ENCODE measurements around the gene STC2.
"Not testable (repeated sequence)": the region's sequence is repeated elsewhere in the genome, so short reads cannot be mapped to it uniquely, and the experiment has no call there.

STC2 gene, protein sequence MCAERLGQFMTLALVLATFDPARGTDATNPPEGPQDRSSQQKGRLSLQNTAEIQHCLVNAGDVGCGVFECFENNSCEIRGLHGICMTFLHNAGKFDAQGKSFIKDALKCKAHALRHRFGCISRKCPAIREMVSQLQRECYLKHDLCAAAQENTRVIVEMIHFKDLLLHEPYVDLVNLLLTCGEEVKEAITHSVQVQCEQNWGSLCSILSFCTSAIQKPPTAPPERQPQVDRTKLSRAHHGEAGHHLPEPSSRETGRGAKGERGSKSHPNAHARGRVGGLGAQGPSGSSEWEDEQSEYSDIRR

DNA sequence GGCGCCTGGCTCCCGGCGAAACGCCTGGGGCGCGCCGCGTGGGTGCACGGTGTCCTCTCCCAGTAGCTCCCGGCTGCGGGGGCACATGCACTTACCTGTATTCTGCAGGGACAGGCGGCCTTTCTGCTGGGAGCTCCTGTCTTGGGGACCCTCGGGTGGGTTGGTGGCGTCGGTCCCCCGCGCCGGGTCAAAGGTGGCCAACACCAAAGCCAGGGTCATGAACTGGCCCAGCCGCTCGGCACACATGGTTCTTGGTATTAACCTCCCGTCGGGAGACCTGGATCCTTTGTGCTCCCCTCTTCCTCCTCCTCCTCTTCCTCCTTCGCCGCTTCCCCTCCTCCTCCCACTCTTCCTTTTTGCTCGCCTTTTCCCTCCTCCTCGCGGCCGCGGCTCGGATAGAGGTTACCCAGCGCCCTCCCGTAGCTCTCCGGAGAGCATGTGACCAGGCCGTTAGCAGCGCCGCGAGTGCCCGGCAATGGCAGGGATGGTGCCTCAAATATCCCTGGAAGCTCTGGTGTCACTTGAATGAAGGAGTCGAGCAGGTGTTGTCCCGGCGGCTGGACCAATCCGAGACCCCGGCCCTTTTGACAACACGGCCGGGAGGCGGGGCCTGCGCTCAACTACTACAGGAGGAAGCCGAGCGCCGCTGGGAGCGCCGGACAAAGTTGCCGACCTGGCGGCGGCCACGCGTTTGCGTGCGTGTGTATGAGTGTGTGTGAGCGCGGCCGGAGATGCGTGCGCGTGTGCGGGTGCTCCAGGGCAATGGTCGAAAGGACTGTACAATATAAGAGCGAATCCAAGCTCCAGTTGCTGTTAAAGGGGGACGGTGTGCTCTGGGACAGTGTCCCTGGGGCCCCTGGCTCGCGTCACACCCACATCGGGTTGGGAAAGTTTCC lies at the start of gene STC2:
Gene STC2, minus strand, starts transcription at position 467 of the 896 bp plus-strand sequence. Its CDS starts 221 bp downstream, at position 246.
- DNase-seq, result peak; percentile 91 to 96

DNA sequence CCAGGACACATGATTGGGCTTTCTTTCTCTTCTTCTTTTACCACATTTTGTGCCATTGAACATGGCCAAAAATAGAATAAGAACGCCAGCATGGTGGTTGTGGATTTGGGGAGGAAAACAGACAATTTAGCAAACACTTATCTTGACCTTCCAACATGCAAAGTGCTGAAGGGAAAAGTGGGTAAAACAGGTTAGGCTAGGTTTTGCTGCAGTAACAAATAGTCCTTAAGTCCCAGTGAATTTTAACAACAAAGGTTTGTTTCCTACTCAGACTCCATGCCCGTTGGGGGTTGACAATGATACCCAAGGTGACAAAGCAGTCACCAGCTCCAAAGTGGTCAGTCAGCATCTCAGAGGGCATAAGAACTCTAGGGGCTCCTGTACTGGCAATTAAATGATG lies 43.2 kb upstream of the STC2 start:
- no peak for DNase-seq

DNA sequence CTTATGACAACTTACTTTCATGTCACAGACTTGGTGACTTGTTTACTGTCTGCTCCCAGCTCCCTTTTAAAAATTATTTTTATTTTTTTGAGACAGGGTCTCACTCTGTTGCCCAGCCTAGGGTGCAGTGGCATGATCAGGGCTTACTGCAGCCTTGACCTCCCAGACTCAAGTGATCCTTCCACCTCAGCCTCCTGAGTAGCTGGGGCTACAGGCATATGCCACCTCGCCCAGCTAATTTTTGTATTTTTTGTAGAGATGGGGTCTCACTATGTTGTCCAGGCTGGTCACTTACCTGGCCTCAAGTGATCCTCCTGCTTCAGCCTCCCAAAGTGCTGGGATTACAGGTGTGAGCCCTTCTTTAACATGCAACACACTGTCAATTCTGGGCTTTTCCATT lies 35.2 kb upstream of the STC2 start:
- not testable (repeated sequence) for DNase-seq

DNA sequence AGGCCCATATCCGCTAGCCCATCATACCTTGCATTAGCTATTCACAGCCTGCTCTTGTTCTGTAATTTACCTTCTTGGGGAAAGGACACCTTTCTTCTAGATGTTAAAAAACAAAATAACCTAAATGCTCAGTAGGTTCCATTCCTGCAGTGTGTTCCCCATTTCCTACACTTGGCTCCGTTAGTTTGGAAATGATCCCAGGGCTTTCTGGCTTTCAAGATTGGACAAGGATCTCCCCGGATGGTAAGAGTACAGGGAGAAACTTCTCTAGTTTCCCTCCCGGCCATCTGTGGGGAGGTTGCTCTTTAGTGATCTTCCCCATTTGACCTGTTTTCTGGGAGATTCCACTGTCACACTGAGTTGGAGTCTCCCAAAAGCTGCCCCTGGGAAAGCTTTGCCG lies 27.3 kb upstream of the STC2 start:
- no peak for DNase-seq

DNA sequence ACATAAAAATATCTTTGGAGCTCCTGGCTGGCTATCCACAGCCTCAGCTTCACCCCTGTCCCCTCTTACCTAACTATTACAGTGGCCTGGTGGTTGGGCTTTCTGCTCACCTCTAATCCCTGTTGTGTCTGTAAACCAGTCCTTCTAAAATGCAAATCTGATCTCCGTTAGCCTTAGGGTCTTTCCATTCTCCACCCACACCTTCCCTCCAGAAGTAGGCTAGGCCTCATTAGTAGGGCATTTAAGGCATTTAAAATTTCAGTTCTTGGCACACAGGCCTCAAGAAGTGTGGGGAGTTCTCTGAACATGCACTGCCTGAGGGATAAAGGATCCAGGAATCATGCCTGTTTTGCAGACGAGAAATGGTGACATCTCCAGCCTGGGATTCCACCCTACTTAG lies 26.4 kb upstream of the STC2 start:
- no peak for DNase-seq

DNA sequence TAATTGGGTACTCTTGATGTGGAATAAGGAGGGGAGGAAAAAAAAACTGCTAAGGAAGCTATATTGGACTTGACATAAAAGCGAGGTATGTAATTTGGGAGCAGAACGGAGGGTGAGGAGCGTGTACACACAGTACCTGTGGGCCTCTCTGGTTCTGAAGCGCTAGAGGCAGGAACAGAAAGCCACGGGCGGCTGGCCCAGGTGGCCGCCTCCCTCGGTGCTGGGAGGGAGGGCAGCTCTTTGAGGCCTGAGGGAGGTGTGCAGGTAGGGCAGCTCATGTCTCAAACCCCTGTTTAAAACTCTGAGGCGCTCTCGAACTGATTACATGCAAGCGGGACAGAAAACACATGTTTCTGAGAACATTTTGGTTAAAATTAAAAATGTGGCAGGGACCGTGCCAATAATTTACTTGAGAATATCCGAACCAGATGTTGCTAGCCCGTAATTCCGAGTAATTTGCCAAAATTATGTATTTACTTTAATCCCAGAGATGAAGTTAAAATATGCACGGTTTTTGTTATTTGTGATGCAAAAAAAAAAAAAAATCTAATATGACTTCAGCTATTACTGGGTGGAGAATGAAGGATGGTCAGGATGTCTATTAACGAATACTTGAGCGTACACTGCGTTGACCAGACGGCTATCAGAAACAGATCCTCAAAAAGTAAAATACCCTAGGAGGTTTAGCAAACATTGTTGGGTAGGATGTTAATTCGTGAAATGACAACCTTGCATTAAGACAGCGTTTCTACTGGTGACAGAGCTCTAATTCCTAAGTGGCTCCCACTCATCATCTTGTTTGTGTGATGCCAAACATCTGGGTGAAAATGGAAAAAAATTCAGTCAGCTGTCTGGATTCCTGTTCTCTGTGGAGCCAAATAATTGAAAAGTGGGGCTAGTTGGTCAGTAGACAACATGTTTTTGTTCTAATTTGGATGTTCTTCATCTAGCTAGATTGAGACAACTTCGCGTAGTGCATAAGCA lies 24.4 kb upstream of the STC2 start:
- no peak for DNase-seq

DNA sequence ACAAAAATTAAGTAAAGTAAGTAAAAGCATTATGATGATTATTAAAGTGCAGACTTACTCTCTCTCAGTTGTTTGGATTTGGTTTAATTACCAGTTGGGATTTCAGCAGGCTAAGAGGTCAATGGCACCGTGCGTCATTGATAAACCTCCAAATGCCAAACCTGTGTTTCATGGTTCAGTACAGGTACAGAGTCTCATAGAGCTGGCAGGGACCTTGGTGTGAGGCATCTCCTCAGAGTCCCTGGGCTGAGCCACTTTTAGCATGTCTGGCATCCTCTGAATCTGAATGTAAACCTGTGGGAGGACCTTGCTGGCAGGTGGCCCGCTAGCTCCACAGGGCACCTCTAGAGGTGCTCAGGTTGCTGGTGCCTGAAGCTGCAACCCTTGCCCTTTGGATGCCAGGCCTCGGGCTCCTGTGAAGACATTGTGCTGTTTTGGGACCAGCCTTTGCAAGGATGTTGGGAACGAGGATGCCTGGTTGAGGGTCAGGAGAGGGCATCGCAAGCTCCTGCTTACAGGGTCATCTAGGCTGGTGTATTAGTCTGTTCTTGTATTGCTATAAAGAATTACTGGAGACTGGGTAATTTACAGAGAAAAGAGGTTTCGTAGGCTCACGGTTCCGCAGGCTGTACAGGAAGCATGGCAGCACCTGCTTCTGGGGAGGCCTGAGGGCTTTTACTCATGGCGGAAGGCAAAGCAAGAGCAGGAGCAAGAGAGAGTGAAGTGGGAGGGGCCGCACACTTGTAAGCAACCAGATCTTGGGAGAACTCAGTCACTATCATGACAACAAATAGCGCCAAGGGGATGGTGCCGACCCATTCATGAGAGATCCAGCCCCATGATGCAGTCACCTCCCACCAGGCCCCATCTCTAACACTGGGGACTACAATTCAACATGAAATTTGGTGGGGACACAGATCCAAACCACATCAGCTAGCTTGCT lies 14.9 kb upstream of the STC2 start:
- no peak for DNase-seq

DNA sequence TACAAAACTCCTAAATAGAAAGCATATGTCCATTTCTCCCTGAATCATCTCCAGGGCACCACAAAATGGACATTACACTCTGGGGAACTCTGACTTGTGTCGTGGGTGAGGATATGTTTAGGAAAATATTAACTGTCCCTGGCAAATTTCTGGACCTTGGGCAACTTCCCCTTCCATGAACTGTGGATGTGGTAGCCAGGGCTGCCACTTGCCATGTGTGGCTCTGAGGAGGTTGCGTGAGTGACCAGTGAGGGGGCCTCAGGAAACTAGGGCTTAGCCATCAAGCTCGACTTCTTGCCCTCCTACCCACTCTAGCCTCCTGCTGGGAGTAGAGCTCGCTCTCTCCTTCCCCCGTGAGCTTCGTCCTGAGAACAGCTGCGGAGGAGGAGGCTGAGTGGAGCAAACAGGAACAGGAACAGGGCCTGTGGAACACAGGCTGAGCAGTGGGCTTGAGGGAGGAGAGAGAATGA lies 13.8 kb upstream of the STC2 start:
- no peak for DNase-seq

DNA sequence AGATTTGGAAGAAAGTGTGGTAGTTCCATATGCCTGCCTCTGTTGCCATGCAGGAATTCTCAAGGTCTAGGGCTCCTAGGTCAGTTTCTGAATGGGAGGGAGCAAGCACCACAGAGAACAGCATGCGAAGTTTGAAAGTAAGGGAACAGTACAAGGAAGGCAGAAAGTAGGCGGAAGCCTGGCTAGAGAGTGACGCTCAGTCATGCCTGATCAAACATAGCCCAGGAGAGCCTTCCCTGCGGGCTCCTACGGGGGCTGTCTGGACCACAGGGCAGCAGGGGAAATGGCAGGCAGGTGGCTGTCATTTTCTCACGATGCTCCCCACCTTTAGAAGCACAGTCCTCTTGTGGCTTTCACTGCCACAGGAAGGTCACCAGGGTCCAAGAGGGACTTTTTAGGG lies 12.8 kb upstream of the STC2 start:
- DNase-seq, result no peak

DNA sequence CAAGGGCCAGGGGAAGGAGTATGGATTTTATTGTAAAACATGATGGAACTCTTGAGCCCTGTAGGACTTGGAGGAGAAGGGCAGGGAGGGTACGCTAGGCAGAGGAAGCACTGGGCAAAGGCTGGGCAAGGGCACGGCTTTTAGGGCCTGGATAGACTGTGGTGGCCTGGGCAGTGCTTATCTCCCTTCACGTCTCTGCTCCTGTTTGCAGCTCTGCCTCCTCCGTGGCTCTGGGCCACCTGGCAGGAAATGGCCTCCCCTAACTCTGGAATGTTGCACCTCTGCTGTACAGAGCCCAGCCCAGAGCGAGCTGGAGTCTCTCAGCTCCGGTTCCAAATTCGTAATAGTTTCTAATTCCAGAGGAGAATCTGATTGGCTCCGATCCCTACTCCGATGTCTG lies 12.2 kb upstream of the STC2 start:
- no peak for DNase-seq

DNA sequence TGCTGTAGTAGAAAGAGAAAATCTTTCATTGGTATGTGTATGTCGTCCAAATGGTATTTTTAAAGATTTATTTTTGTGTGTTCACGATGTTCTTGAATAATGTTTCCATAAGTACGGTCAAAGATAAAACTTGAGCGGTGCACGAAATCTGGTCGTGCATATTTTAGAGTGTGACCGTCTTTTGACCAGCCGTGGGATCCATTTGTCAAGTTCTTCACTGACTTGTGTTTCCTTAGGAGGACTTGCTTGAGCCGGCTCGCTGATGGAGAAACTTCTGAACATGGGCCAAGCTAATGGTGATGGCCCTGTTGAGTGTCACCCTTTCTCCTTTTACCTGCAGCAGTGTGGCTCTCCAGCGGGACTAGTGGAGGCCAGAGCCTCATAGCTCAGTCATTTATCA lies 11.1 kb upstream of the STC2 start:
- no peak for DNase-seq

DNA sequence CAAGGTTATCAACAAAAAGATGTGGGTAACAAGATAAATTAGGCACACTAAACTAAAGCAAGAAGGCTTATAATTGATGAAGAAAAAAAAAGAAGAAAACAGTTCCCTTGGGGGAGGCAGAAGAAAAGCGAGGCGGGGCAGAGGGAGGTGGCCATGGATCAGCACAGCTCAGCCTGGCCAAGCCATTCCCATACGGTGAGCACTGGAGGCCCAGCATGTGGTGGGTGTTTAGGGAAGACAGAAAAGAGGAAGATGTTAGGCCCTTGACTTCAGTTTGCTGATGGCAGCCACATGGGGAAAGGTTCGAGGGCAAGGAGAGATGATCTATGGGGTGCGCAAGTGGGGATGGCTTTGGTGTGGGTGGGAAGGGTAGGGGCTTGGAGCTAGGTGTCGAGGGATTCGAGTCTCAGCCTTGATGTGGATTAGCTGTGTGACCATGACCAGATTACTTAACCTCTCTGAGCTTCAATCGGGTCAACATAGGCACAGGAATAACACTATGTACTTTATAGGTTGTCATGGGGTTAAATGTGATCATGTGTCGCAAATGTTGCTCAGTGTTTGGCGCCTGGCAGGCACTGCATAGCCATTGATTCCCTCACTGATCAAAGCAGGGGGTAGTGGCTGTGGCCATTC lies 10.3 kb upstream of the STC2 start:
- no peak for DNase-seq

DNA sequence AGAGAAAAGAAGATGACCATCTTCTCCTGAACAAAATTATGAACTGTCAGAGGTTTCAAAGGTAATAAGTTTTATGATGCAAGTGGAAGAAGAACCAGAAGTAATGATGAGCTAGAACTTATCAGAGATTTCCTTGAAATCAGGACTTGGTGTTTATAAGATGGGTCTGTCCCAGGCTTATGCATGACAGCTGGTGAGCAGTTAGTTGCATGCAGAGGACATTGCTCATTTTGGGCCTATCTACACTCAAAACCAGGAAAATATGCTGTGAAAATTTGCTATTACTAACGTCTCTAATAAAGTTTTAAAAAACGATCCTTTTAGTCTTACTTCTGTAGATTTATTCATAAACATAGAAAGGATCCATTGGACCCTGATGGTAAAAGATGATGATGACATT lies 6.6 kb upstream of the STC2 start:
- no peak for DNase-seq

DNA sequence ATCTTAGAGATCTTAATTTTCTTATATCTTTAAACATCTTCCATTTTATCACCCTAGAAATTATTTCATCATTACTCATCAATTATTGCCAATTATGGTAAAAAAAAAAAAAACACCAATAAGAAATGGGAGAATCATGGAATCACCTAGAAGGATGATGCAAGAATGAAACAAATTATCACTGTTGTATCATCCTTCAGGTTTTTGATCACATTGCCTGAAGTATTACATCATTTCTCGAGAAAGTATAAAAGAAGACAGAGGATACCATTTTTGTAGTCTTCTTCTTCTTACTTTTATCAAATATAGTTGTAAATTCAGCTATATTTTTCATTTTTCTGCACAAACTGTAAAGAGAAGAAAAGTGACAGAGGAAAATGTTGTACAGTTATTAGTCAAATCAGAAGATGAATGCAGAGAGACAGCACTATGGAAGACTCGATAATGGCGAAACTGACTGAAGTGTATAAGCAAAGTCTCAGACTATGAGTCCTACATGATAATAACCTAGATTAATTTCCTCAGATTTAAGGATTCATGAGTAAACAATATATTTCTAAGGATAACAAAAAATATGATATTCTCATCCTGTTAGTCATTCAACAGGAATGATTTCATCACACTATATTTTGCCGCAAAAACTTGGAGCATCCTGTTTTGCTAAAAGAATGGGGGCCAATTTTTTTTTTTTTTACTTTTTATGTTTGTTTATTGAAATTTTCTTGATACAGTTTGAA lies 5.9 kb upstream of the STC2 start:
- no peak for DNase-seq

DNA sequence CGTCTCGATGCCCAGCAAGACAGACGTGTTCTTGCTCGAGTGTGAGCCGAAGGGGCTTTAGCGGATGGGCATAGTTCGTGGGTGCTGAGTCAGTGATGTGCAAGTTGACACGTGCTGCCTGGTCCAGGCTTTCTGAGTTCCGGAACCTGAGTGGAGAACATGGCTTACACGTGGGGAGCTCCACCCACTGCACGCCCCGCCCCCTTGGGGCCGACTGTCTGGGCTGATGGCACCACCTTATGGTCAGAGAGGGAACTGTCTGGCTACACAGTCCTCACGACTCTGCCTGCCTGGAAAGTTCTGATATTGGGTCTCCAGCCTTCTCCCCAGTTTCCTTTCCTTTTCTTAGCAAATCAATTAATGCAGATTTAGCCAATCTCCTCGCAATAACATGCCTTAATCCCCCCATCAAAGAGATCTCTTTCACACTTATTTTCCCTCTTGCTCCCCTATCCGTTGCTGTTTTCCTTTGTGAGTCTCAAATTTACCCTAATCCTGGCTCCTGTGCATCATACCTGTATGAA lies 3.8 kb upstream of the STC2 start:
- DNase-seq, result peak; percentile 41 to 86

DNA sequence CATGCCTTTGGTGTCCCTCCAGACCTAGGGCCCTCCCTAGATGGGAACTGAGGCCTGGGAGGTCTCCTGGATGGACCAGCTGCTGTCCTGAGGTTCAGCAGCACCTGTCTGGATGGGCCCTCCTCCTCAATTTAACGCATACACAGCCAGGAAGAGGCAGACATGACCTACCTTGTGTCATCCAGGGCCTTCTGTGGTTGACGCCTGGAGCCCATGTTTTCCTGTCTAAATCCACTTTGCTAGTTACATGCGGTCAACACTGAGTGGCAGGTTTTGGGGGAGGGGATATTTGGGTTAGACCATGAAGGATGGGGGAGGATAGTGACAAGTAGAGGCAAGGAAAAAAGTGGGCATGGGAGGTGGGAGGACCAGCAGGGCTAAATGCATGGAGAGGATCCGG lies 3.1 kb upstream of the STC2 start:
- DNase-seq, result no peak

DNA sequence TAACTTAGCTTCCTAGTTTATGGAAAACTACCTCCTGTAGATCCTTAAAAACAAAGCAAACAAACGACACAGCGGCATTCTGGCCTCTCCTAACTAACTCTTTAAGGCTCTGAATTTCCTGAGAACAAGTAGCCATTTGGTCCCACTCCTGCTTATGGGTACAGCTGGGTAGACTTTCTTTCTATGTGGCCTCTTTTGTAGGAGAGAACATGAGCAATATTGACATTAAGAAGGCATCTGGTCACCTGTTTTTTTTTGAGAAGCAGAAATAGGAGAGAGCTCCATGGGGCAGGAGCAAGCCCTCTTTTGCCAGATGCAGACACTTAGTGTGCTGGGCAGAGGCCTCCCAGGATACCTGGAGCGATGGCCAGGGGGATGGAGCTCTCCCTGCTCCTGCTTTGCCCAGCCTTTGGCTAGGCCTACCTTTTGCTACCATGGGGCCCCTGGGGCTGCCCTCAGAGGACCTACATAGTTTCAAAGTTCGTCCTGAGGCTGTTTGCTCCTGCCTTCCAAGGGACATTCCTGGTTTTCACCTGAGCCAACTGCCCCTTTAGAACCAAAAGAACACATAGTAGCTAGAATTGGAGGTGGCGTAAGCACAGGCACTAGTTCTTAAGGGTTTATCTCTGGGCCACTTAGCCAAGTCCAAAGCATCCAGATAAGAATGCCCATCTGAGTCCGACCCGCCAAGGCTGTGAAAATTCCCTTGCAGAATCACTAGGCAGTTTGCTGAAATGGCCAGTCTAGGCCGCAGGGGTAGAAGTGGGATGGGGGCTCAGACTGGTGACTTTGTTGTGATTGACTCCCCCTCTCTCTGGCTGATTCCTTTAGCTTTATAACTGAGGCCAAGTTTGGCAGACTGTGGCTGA lies 2.4 kb upstream of the STC2 start:
- no peak for DNase-seq

DNA sequence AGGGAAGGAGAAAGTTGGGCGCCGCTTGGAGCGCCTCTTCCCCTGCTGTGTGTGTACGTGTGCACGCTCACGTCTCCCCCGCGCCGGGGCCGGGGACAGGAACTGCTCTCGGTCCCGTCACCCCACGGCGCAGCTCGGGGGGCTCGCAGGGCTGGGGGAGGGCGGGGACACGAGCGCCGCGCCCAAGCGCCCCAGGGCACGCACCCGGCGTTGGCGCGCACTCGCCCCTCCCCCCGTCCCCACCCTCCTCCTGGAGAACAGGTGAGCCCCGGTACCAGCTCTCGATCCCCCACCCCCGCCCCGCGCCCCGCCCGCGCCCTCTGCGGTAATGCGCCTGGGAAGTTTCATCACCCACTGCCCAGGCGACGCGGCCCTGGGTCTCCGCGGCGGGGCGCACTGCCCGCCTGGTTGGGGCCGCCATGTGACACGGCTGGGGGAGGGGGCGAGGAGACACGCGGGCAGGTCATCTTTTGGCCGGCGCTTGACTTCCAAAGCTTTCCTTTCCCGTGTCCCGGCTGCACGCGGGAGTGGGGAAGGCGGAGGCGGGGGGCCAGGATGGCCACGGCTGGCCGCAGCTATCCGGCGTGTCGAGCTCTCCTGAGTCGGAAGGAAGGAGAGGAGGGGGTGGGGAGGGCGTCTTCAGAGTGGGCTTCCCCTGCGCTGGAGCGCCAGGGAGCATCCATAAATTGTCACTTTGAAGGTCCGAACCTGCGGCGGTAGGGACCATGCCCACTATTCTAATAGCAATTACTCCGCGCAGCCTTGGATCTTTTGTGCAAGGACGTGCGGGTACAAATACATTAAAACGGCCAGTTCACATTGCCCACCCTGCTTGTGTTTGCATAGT lies 1.5 kb upstream of the STC2 start:
- DNase-seq, result peak; percentile 40 to 70
